HG02840 (cell line): Measurements from ENCODE around the gene JAM3.
"Not testable (repeated sequence)": the region's sequence is repeated elsewhere in the genome, so short reads cannot be mapped to it uniquely, and the experiment has no call there.

Source experiments
- ATAC-seq: cut with Tn5 transposase; IDR thresholded peaks from one replicate; pipeline ENCODE4 v1.9.1; 2021; ENCODE audit warnings: mild to moderate bottlenecking, moderate library complexity, moderate number of reproducible peaks; ENCODE audit not compliant: unreplicated experiment, low FRiP score

Gene JAM3

GRCh38 chr11:134097166-134097565, 28.3 kb downstream of the JAM3 start:
- ATAC-seq, result no peak

GRCh38 chr11:134098566-134099184, 29.8 kb downstream of the JAM3 start:
- no peak for ATAC-seq

GRCh38 chr11:134100171-134100570, 31.3 kb downstream of the JAM3 start:
- ATAC-seq, result no peak

GRCh38 chr11:134101282-134101681, 32.4 kb downstream of the JAM3 start:
- no peak for ATAC-seq

- ATAC-seq, result no peak
Measured at GRCh38 chr11:134110252-134110815, 41.5 kb downstream of the JAM3 start.

- ATAC-seq, result not testable (repeated sequence)
Measured at GRCh38 chr11:134113787-134114186, 44.9 kb downstream of the JAM3 start.

GRCh38 chr11:134116210-134116609, 47.3 kb downstream of the JAM3 start:
- ATAC-seq, result no peak

- ATAC-seq, result no peak
Measured at GRCh38 chr11:134118006-134118405, 49.1 kb downstream of the JAM3 start.

GRCh38 chr11:134119094-134119493, 50.2 kb downstream of the JAM3 start:
- ATAC-seq, result no peak

- no peak for ATAC-seq
Measured at GRCh38 chr11:134120143-134120850, 51.4 kb downstream of the JAM3 start.

- no peak for ATAC-seq
Measured at GRCh38 chr11:134120921-134121526, 52.2 kb downstream of the JAM3 start.

GRCh38 chr11:134124660-134125451, 56.0 kb downstream of the JAM3 start:
- ATAC-seq, result no peak

GRCh38 chr11:134125507-134125906, 56.6 kb downstream of the JAM3 start:
- ATAC-seq, result no peak

GRCh38 chr11:134126217-134126822, 57.4 kb downstream of the JAM3 start:
- ATAC-seq, result no peak

- ATAC-seq, result no peak
Measured at GRCh38 chr11:134131628-134132244, 62.9 kb downstream of the JAM3 start.

GRCh38 chr11:134132808-134133207, 63.9 kb downstream of the JAM3 start:
- no peak for ATAC-seq

GRCh38 chr11:134134167-134134566, 65.3 kb downstream of the JAM3 start:
- no peak for ATAC-seq

GRCh38 chr11:134138376-134138775, 69.5 kb downstream of the JAM3 start:
- ATAC-seq, result no peak

GRCh38 chr11:134139303-134139872, 70.5 kb downstream of the JAM3 start:
- no peak for ATAC-seq
